GM19395 (cell line): ENCODE results near the gene MALRD1.

ENCODE experiments used
- ATAC-seq: cut with Tn5 transposase; IDR thresholded peaks from one replicate; pipeline ENCODE4 v1.9.1; 2021; ENCODE audit warnings: mild to moderate bottlenecking, moderate library complexity; ENCODE audit not compliant: unreplicated experiment

Gene MALRD1

GRCh38 chr10:19048489-19048888 lies at the start of gene MALRD1:
Gene MALRD1, plus strand, starts transcription at chr10:19048801. Its CDS starts 138 bp downstream, at chr10:19048939.
- no peak for ATAC-seq

DNA sequence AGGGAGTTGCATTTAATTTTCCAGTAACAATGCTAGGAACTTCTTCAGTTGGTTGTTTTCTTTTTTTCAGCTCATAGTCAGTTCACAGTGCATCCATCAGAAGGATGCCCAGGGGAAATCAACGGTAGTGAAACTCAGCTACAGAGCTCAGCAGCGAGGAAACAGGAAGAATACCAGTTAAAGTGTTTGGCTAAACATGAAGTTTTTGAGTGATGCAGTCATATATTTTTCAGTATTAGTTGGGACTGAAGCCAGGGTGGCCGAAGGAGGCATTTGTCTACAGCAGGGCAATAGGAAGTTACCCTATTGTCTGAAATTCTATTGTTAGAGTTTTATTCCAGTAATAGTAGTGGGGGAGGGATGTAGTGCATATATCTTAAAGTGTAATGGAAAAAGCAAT lies 45.3 kb upstream of the MALRD1 start:
- no peak for ATAC-seq

DNA sequence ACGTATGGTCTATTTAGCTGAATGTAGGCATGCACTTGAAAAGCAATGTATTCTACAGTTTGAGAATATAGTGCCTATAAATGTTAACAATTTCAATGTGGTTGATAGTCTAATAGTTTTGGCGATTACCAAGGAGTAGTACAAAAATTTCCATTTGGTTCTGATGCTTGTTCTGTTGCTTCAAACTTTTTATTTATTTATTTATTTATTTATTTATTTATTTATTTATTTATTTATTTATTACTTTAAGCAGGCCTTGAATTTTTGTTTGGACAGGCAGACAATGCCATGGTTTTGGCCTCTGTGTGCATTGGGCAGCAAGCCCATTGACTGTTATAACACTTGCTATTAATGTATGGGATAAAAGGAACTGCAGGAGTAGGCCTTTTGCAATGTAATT lies 36.5 kb upstream of the MALRD1 start:
- no peak for ATAC-seq

DNA sequence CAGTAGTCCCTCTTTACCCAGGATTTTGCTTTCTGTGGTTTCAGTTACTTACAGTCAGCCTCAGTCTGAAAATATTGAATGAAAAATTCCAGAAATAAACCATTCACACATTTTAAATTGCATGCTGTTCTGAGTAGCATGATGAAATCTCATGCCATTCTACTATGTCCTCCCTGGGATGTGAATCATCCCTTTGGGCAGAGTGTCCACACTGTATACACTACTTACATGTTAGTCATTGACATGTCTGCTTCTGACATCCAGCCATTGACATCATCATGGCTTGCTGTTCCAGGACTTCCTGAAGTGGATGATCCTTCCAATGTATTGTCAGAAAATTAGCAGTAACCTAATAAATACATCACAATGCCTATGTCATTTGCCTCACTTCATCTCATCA lies 34.6 kb upstream of the MALRD1 start:
- no peak for ATAC-seq

DNA sequence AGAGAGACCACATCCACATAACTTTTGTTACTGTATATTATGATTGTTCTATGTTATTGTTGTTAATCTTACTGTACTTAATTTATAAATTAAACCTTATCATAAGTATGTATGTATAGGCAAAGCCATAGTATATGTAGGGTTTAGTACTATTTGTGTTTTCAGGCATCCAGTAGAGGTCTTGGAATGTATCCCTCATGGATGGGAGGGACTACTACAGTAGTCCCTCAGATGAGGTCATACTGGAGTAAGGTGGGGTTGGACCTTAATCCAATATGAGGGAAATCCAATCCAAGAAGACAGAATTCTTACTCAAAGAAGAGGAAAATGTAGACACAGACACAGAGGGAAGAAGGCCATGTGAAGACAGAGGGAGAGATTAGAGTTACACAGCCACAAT lies 34.1 kb upstream of the MALRD1 start:
- no peak for ATAC-seq

- ATAC-seq, result no peak
Measured at GRCh38 chr10:19017116-19017890, 31.3 kb upstream of the MALRD1 start.

DNA sequence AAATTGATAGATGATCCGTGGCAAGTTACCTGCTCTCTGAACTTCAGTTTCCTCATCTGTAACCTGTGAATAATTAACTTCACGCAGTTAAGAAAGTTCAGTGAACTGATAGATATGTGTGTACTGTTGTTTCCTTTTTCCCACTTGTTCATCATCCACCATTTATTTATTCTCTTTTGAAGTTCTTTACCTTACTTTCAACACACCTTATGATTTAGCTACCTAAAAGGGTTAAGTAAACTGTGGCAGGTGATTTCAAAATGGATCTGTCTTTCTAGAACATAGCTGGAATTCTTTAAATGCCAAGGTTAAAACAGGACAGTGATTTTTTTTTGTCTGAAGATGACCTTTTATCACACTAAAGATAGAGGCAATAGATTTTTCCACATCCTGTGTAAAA lies 27.4 kb upstream of the MALRD1 start:
- no peak for ATAC-seq

DNA sequence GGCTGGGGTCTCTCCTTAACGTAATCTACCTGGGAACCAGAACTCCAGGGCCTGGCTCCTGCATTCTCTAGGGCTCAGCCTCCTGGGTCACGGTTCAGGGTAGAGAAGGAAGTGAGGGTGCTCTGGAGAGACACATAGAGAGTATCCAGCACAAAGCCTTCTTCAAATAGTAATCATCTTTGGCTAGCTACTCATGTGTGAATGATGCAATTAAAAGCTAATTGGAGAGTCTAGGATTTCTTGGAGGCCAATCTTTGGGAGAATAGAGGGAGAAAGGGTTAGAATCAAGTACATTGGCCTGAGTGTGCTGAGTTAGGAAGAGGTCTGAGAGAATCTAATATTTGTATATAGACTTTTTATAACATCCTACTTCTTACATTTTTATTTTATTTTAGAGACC lies 24.0 kb upstream of the MALRD1 start:
- ATAC-seq, result no peak

- ATAC-seq, result no peak
Measured at GRCh38 chr10:19031763-19032162, 16.8 kb upstream of the MALRD1 start.

- no peak for ATAC-seq
Measured at GRCh38 chr10:19033741-19034140, 14.9 kb upstream of the MALRD1 start.

DNA sequence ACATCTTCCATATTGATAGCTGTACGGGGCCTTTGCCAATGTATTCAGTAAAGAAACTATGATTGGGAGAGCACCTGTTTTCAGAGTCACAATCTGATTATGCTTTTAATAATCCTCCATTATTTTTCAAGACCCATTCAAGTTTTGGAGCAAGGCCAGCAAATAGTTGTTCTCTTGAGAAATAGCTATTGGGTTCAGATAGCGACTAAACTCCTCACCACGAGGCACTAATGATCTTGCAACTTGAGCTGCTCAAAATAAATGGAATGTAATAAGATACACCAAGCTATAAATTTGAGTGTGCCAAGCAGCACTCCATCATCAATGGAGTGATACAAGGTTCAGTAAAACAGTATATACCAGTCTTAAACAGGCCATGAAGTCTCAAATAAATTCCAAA lies 7.4 kb upstream of the MALRD1 start:
- no peak for ATAC-seq

GRCh38 chr10:19043431-19043830 lies 5.2 kb upstream of the MALRD1 start:
- no peak for ATAC-seq

DNA sequence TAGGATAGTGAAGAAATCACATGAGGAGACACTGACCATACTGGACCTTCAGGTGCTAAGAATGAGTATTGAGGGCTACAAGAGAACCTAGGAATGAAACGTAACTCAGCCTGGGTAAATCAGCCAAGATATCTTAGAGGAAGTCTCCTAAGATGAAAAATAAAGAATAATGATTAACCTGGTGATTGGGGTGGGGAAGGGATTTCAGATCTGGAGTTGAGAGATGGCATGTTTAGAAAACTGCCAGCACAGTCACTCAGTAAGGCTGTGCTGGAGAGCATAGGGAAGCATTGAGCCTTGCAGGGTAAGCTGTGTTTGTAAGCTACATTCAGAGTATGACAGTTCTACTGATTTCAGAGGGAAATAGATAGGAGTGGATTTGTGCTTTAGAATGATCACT lies 1.9 kb upstream of the MALRD1 start:
- no peak for ATAC-seq

- no peak for ATAC-seq
Measured at GRCh38 chr10:19048891-19049290, 290 bp downstream of the MALRD1 start.

DNA sequence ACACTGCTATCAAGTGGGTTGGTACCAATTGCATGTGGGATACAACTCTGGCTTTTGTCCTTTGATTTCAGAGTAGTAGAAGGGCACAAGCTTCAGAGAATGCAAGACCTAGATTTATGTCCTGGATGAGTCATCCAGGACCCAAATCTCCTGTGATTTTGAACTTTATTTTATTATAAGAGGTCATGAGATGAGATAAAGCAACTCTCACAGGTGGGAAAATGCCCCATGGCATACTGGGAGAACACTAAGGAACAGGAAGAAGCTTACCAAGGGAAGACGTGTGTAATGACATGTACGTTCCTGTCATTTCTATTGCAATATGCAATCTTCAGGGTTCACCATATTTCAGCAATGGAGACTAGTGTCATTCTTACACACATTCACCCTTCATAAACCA lies 966 bp downstream of the MALRD1 start:
- ATAC-seq, result no peak

DNA sequence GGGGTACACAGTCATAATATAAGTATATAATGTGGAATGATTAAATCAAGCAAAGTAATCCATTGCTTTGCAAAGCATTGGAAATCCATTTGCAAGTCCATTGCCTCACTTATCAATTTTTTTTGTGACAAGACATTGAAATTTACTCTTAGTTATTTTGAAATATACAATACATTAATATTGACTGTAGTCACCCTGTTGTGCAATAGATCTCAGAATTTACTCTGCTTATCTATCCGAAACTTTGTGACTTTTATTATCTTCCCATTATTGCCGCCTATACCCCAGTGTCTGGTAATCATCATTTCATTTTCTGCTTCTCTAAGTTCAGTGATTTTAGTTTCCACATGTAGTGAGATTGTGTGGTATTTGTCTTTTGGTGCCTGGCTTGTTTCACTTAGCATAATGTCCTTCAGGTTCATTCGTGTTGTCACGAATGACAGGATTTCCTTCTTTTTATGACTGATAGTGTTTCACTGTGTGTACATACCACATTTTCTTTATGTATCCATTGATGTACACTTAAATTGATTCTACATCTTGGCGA lies 5.8 kb downstream of the MALRD1 start:
- no peak for ATAC-seq

DNA sequence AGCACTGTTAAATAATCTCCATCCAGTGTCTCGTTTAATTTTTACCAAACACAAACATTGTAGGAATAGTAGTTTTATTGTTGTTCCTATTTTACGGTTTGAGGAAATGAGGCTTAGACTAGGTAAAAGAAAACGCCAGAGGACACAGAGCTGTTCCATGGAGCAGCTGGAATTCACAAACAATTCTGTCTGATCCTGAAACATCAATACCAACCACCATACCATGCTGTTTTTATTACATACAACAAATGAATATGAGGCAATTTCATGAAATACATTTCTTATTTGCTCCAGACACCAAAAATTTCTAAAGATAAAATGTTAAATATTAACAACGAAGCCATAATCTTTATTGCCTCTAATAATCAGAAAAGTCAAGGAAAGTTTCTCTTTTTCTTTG lies 9.4 kb downstream of the MALRD1 start:
- no peak for ATAC-seq

DNA sequence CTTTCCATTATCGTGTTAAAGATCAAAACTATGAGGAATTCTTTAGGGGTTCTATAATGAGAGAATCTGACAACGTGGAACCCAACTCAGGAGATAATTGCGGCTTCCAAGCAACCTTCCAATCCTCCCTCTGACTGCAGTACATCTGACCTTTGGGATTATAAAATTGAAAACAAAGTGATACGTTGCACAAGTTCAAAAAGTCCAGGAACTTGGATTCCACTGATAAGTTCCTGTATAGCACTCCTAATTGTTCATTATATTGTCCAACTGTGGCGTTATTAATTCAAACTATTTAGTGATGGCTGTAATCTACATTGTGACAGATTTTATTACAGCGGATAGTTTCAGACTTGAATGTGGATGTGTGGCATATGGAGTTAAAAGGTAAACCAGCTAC lies 15.4 kb downstream of the MALRD1 start:
- ATAC-seq, result no peak

DNA sequence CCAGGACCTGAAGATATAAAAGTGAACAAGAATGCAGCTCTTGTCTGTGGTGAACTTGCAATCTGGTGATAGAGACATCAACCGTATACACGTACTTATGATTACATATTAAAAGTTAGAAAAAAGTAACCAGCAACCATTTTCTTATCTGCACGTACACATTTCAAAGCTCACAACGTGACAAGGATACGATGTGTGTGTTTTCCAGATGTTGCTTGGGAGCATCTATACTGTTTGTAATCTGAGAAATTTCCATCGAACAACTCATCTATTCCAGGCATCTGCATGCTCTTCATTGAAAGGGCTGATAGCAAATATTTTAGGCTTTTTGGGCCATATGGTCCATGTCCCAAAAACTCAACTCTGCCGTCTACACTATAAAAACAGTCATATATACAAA lies 23.3 kb downstream of the MALRD1 start:
- ATAC-seq, result no peak

DNA sequence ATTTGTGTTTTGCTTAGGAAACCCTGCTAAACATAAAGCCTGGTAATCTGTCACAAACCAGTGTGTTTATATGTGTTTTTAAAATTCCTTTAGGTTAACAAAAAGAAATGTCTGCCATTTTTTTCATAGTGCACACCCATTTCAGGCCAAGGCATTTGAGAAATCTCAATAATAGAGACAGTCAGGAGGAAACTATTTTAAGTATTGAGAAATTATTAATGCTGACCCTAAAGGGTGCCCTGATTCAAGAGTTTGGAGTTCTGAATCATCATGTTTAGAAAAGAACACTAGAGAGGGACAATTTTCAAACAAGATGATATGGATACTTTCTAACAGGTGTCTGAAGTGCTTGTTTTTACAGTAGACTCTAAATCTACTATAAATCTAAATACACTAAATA lies 28.7 kb downstream of the MALRD1 start:
- no peak for ATAC-seq

DNA sequence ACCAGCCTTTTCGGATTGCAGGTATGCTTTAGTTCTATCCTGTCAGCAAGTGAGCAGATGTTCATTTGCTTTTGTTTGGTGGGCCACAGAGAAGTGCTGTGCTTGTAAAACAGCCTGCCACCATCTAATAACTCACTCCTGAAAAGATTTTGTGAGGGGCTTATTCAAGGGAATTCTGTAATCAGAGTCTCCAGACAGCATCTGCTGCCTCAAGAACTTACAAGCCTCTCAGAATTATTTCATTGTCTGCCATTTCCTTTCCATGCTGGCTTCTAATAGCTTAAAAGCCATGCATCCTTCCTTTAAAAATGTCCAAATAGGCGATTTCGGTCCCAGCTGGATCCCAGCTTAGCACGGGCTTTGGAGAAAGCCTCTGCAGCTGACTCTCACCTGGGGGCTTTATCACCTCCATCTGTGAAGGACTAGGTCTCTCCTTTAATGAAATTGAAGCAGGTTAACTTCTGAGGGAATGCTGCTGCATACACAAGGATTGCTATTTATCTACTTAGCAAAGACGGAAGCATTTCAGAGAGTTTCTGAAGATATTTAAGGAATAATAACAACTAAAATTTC lies 48.0 kb downstream of the MALRD1 start:
- ATAC-seq, result no peak

DNA sequence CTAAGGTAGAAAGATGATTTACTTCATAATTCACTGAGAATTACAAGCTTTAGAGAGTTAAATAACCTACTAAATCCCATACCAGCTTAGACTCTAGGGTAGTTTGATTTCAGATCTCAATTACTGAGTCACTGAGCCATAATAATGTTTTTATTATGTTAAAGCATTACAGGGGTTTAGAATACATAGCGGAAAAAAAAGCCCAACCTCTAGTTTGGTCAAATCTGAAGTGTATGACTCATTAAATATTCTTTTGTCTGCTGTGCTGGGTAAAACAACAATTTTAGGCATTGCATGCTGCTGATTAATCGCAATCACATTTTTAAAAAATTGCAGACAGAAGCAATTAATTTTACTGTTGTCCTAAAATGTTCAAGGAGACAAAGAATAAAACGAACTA lies 48.5 kb downstream of the MALRD1 start:
- no peak for ATAC-seq

GRCh38 chr10:19098803-19099202 lies 50.2 kb downstream of the MALRD1 start:
- no peak for ATAC-seq
